A549 treated with ZK216348 at 1 μM for 4 hours (cell line): Measurements from ENCODE around the gene GMPPB. TPM values are rescaled to one million over a fixed set of nuclear protein-coding genes. Genes with fewer than 3 reads are reported as not detected.

ENCODE experiments used
- total RNA-seq: library from RNA; stranded (reverse); fragments of 200-300 nt; extraction: Qiagen RNA extraction; gene quantifications from 5 replicates; pipeline ENCODE4 v1.2.3, GENCODE V29; 2022; ENCODE audit warnings: low read depth

GMPPB gene
- total RNA-seq = 11.8 to 21.7 TPM (median 19.3 TPM) in 5 replicates

DNA sequence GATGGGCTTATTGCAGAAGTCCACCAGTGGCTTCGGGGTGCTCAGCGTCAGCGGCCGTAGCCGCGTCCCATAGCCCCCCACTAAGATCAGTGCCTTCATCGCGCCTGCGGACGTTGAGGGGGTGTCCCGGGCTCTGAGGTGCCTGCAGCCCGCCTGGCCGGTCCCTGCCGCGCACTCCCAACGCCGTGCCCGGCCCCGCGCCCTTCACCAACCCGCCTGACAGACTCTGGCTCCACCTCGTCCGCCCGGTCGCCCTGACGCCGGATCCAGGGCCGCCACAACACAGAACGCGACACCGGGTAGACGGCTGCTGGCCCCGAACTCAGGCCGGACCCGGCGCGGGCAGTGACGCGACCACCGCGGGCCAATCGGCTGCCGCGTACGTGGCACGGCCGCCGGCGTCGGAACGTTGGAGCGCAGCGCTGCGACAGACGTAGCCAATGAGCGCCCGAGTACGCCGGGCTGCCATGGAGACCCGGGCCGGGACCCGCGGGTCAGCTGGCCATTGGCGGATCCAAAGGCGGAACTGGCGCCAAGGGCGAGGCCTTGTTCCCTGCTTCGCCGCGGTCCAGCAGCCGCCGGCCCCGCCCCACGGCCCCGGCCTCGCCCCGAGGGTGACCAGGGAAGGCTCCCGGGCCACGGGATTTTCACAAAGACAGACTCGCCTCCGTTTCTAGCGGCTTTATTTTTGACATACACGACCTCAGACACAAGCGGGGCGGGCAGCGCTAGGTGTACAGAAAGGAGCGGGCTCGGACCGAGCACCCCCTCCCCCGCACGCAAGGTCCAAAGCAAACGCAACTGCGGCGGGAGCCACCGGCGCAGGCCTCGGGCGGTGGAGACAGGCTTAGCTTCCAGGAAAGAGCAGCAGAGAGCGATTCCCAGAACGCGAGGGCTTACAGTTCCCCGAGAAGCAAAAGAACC lies at the start of gene GMPPB:
GMPPB (minus strand) TSS at position 324 of the 924 bp plus-strand sequence; CDS start at position 99, 225 bp downstream.

DNA sequence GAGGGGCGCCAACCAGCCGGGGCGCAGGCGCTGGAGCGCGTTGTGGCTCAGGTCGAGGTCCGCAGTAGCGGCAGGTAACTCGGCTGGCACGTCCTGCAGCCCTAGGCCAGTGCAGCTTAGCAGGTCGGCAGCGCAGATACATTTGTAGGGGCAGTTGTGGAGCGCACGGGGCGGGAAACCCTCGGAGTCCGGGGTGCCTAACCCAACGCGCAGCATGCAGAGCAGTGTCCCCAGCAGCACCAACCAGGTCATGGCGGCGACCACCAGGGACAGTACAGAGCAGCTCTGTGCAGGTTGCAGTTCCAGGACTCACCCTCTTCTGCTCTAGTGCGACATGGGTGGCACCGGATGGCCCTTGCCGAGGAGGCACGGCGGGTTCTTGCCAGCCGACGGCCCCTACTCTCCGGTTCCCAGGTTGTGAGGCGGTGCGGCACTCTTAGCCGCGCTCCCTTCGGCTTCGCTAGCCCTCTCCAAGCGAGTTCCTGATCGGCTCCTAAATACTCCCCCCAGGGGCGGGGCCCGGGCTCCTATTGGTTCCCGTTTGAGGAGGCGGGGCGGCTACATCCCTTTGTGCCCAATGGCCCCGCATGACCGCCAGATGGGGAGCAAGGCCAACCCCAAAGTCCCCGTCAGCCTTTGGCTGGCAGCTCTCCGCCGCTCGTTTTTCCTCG lies 4.4 kb downstream of the GMPPB start, which contains the start of gene AMIGO3:
AMIGO3 (minus strand) TSS at position 471 of the 671 bp plus-strand sequence; CDS start at position 252, 219 bp downstream.

DNA sequence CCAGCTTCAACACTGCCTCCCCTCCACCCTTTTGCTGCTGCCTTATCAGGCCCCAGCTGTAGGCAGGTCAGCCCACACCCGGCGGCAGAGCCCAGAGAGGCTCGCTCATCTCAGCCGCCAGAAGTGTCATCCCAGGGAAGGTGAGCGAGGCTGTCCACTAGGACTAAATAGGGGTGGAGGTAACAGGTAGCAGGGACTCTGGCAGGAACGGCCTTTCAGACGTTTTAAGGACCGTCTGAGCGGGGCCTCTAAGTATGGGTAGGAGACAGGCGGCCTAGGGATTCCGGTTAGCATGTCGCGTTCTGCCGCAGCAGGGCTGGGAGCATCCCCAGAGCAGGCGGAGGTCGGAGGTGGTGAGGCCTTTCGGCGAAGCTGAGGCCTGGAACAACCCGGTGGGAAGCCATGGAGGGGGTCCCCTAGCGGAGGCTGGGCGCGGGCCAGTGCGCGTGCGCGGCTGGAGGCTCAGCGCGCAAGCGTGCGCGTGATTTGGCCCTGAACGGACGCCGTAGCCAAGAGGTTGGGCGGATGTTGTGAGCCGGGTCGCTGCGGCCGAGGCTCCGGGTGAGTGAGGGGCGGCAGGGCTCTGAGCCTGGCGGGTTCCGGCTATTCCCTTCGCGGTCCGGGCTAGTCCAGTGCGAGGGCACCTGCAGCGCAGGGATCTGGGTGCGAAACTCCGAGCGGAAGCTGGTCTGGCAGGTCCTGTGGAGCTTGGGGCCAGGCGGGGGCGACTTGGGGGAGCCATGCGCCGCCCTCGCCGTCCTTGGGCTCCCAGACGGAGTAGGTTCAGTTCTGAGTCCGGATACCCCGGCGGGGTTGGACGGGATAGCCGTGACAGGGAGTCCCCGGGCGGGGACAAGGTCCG lies 34.5 kb downstream of the GMPPB start, which contains the start of the genes MST1 and RNF123:
MST1 (minus strand) TSS at position 429 of the 862 bp plus-strand sequence. CDS start 783 bp downstream, outside the sequence.
RNF123 (plus strand) TSS at position 512 of the 862 bp plus-strand sequence. CDS start 1,609 bp downstream, outside the sequence.

DNA sequence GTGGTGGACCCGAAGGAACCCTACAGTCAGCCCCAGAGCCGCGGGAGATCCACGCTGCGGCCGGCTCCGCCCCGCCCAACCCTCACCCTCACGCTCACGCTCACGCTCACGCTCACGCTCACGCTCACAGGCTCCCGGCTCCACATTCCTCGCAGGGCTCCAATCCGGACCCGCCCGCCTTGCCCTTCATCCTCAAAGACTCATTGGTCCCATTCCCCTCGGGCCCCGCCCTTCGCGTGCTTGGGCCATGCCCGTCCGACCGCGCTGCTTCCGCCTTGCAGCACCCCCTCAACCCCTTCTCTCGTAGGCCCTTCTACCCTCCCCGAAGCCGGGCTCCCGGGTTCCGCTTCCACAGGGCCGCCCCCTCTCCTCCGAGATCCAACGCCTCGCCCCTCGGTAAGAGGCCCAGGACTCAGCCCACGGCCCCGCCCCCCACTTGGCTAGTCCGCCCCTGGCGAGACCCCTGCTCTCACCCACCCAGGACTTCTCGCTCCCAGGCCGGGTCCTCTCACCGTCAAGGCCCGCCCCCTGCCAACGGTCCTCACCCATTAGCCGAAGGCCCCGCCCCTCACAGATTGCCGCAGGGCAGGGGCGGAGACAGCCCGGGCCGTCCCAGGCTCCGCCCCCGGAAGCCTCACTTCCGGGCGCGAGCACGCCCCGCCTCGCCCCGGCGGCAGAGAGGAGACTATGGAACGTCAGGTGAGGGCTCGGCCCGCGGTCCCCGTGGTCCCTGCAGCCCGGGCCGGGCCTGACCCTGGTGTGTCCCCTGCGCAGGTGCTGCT lies 49.8 kb downstream of the GMPPB start, which contains the start of gene APEH:
APEH (plus strand) TSS at position 637 of the 782 bp plus-strand sequence; CDS start at position 688, 51 bp downstream.

Other genes starting within 250 kb of the GMPPB start
- 0.04 to 0.16 TPM (median 0.16 TPM) in 5 replicates for gene BSN, start 169.5 kb downstream of the GMPPB start, total RNA-seq
- 51.1 to 72.3 TPM (median 65.1 TPM) in 5 replicates for gene APEH, start 49.6 kb downstream of the GMPPB start, total RNA-seq
- gene MST1, start 34.5 kb downstream of the GMPPB start, total RNA-seq = 1.4 to 2.1 TPM (median 1.5 TPM) in 5 replicates
- 8.5 to 19.3 TPM (median 15.2 TPM) in 5 replicates for gene RNF123, start 34.4 kb downstream of the GMPPB start, total RNA-seq
- 0.18 to 1.1 TPM (median 0.66 TPM) in 4 of 5 replicates, not detected in the other for gene AMIGO3, start 4.3 kb downstream of the GMPPB start, total RNA-seq
- 13.7 to 26.5 TPM (median 21.9 TPM) in 5 replicates for gene IP6K1, start 62.6 kb upstream of the GMPPB start, total RNA-seq
- gene CDHR4, start 75.9 kb upstream of the GMPPB start, total RNA-seq = 0.13 to 0.35 TPM (median 0.23 TPM) in 5 replicates
- 1.1 to 3.0 TPM (median 2.3 TPM) in 5 replicates for gene INKA1, start 79.3 kb upstream of the GMPPB start, total RNA-seq
- gene UBA7, start 90.0 kb upstream of the GMPPB start, total RNA-seq = 0.47 to 1.1 TPM (median 0.54 TPM) in 5 replicates
- gene TRAIP, start 132.6 kb upstream of the GMPPB start, total RNA-seq = 10.9 to 14.9 TPM (median 13.2 TPM) in 5 replicates
- 0.26 to 0.77 TPM (median 0.45 TPM) in 5 replicates for gene CAMKV, start 146.0 kb upstream of the GMPPB start, total RNA-seq
- 6.0 to 9.9 TPM (median 7.4 TPM) in 5 replicates for gene MST1R, start 179.9 kb upstream of the GMPPB start, total RNA-seq
- 4.2 to 9.1 TPM (median 8.5 TPM) in 5 replicates for gene MON1A, start 205.9 kb upstream of the GMPPB start, total RNA-seq
- gene RBM6, start 216.2 kb upstream of the GMPPB start, total RNA-seq = 25.0 to 32.5 TPM (median 28.7 TPM) in 5 replicates